Activated CD4-positive, alpha-beta memory T cell treated with anti-CD3 and anti-CD28 coated beads for 36 hours (primary cell): ENCODE measurements around the gene RNF213. TPM values are rescaled to one million over a fixed set of nuclear protein-coding genes. Genes with fewer than 3 reads are reported as not detected.

Experiments used
- CTCF ChIA-PET: fragments of 350-600 bp; sonication (Branson Sonifier 250); formaldehyde crosslinking; loops from one replicate; lab custom pipeline; 2021; ENCODE audit warnings: antibody characterized with exemption, inconsistent platforms; lab: Charles Lee
- POLR2A ChIA-PET: fragments of 350-600 bp; sonication (Branson Sonifier 250); formaldehyde crosslinking; loops from one replicate; lab custom pipeline; 2021; ENCODE audit warnings: antibody characterized with exemption; lab: Charles Lee
- DNase-seq: peaks from one replicate; pipeline ENCODE4 v3.0.0-alpha.2; 2020
- H3K27ac Mint-ChIP-seq: one replicate; pipeline ENCODE4 v1.8.0; 2021; ENCODE audit warnings: mixed read lengths
- H3K27me3 Mint-ChIP-seq: one replicate; pipeline ENCODE4 v1.8.0; 2021; ENCODE audit warnings: mixed read lengths
- H3K36me3 Mint-ChIP-seq: one replicate; pipeline ENCODE4 v1.8.0; 2021; ENCODE audit warnings: mixed read lengths
- H3K4me1 Mint-ChIP-seq: one replicate; pipeline ENCODE4 v1.8.0; 2021; ENCODE audit warnings: low read depth, mixed read lengths
- H3K4me3 Mint-ChIP-seq: one replicate; pipeline ENCODE4 v1.8.0; 2021; ENCODE audit warnings: mild to moderate bottlenecking, mixed read lengths
- H3K9me3 Mint-ChIP-seq: one replicate; pipeline ENCODE4 v1.8.0; 2021; ENCODE audit warnings: mixed read lengths
- intact Hi-C: fragments of 100-400 bp; cut with micrococcal nuclease; formaldehyde crosslinking; loops from one replicate; pipeline ENCODE4 v1.15.1; 2023
- total RNA-seq, 2 experiments: library from RNA; stranded (reverse); gene quantifications; one replicate each; pipeline ENCODE4 v1.2.3, GENCODE V29; 2021

The RNF213 gene
- total RNA-seq, 2 experiments from 2014 or later: 421 to 440 TPM

GRCh38 chr17:80424261-80424660, 163.6 kb downstream of the RNF213 start:
- Mint-ChIP-seq H3K27me3 (no peaks in the 10 kb centered on the region), H3K36me3 (no peaks in the 10 kb centered on the region), H3K4me1 (peaks cover 8% of the 10 kb centered on the region), H3K4me3 (no peak overlapping the region), H3K27ac (no peak overlapping the region), H3K9me3 (no peaks in the 10 kb centered on the region)
- ChIA-PET CTCF (interaction anchor here (2.2 kb wide), 1 partner anchor 151 kb away, joined by 11 read pairs; no protein-coding TSS in a partner anchor), POLR2A (no interaction called here)
- DNase-seq: no peak
- intact Hi-C loops: no loop called here

DNA sequence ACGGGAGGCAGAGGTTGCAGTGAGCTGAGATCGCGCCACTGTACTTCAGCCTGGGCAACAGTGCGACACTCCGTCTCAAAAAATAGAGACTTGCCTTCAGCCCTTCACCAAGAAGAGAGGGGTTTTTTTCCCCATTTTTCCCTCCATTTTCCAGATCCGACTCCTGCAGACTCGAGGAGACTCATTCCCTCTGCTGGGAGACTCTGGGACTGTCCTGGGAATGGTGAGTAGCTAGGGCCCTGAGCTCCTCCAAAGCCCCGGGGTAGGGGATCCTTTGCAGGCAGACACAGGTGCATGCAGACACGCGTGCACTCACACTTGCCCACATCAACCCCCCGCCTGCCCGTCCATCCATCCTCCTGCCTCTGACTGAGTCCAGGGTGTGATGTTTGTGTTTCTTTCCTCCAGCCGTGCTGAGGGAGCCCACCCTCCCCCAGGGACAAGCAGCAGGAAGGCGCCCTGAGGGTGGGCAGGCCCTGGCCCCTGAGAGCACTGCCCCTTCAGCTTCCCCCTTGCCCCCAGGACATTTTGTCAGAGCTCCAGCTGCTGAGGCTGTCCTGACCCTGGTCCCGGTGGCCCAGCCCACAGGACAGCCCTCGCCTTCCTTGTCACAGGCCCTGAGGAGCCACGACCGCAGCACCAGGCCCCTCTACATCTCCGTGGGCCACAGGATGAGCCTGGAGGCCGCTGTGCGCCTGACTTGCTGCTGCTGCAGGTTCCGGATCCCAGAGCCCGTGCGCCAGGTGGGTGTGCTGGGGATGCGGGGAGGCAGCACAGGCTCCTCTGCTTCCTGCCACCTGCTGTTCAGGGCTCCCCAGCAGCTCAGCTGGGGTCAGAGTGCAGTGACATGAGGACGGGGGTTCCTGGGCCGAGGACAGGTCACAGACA, 164.5 kb downstream of the RNF213 start:
- CTCF ChIA-PET: interaction anchor here (1.1 to 2.7 kb wide), 5 partner anchors 146 to 556 kb away, joined by 3 to 22 read pairs (median 11); no protein-coding TSS in a partner anchor
- H3K27me3 Mint-ChIP-seq: no peaks in the 10 kb centered on the region
- intact Hi-C loops: no loop called here
- no peaks in the 10 kb centered on the region for H3K36me3 Mint-ChIP-seq
- POLR2A ChIA-PET: no interaction called here
- no peaks in the 10 kb centered on the region for H3K9me3 Mint-ChIP-seq
- H3K4me1 Mint-ChIP-seq: peaks cover 8% of the 10 kb centered on the region
- DNase-seq: no peak
- no peak overlapping the region for H3K4me3 Mint-ChIP-seq
- H3K27ac Mint-ChIP-seq: no peak overlapping the region

- no peaks in the 10 kb centered on the region for H3K36me3 Mint-ChIP-seq
- no peak overlapping the region for H3K4me3 Mint-ChIP-seq
- no peak for DNase-seq
- POLR2A ChIA-PET: no interaction called here
- no peak overlapping the region for H3K27ac Mint-ChIP-seq
- intact Hi-C loops: loop anchor here (2.0 kb wide), 1 partner anchor 555 kb away; no protein-coding TSS in a partner anchor
- H3K9me3 Mint-ChIP-seq: no peaks in the 10 kb centered on the region
- H3K27me3 Mint-ChIP-seq: no peaks in the 10 kb centered on the region
- CTCF ChIA-PET: interaction anchor here (1.1 to 2.7 kb wide), 4 partner anchors 145 to 556 kb away, joined by 3 to 22 read pairs (median 8); no protein-coding TSS in a partner anchor
- peaks cover 8% of the 10 kb centered on the region for H3K4me1 Mint-ChIP-seq
Measured at GRCh38 chr17:80425835-80426426, 165.3 kb downstream of the RNF213 start.

GRCh38 chr17:80426671-80427326, 166.1 kb downstream of the RNF213 start:
- ChIA-PET POLR2A (no interaction called here), CTCF (interaction anchor here (0.6 to 2.9 kb wide), 39 partner anchors 10 to 1451 kb away, joined by 3 to 35 read pairs (median 4); partner anchors contain the start of gene RPTOR)
- peak; percentile 91 for DNase-seq
- H3K4me3 Mint-ChIP-seq: no peak overlapping the region
- no peaks in the 10 kb centered on the region for H3K9me3 Mint-ChIP-seq
- H3K27ac Mint-ChIP-seq: no peak overlapping the region
- no peaks in the 10 kb centered on the region for H3K36me3 Mint-ChIP-seq
- intact Hi-C loops: loop anchor here (1.0 to 2.0 kb wide), 3 partner anchors 149 to 554 kb away; no protein-coding TSS in a partner anchor
- no peaks in the 10 kb centered on the region for H3K27me3 Mint-ChIP-seq
- peaks cover 8% of the 10 kb centered on the region for H3K4me1 Mint-ChIP-seq

DNA sequence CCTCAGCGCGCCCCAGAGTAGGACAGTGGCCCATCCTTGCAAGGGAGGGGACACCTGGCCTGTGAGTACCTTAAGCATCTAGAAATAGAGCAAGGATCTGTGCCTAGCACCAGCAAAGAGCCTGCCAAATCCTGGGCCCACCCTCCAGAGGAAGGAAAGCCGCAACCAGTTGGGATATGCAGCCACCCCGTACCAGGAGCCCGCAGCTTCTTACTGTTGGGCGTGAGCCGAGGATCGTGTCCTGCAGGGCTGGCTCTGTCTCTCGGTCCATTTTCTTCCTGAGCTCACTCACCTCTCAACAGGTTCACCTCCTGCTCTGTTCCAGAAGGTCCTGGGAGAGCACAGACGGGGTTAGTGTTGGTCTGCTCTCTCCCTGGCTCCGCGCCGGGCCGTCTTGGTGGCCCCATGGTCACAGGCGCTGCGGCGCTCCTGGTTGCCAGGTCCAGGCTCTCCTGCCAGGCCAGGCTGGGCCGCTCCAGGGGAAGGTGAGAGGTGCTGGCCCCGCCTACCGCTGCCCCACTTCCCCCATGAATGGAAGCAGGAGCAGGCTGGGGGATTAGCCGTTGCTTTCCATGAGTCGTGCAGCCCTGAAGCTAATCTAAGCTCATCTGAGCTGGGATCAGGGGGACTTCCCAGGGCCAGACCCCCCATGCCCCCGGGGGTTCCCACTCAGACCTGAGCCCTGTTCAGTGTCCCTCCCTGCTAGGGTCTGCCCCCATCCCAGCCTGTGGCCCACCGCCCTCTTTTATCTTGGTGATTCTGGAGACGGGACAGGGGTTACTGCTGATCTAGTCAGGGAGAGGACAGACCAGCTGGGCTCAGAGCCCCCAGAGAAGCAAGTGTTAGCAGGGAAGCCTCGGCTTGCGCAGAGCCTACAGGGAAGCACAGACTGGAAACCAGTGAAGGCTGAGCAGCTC, 167.0 kb downstream of the RNF213 start:
- POLR2A ChIA-PET: no interaction called here
- CTCF ChIA-PET: interaction anchor here (0.6 to 2.9 kb wide), 41 partner anchors 9 to 1452 kb away, joined by 3 to 35 read pairs (median 4); partner anchors contain the start of gene RPTOR

DNA sequence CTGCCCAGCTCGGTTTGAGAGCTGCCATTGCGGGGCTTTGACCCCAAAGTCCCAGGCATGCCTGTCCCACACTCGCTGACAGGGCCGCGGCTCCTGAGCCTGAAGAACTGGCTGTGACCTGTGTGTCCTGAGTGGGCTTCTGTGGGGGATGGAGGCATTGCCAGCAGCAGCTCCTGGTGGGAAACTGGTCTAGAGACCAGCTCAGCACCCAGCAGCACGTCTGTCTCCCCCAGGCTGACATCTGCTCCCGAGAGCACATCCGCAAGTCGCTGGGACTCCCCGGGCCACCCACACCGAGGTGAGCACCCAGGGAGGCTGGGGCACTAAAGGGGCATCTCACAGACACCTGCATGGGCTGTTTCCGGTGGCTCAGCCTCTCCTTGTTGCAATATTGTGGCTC, 167.7 kb downstream of the RNF213 start:
- Mint-ChIP-seq H3K4me1 (peaks cover 8% of the 10 kb centered on the region), H3K27ac (no peak overlapping the region), H3K27me3 (no peaks in the 10 kb centered on the region), H3K9me3 (no peaks in the 10 kb centered on the region), H3K4me3 (no peak overlapping the region), H3K36me3 (no peaks in the 10 kb centered on the region)
- no peak for DNase-seq
- POLR2A ChIA-PET: no interaction called here
- intact Hi-C loops: no loop called here
- CTCF ChIA-PET: interaction anchor here (0.9 to 2.9 kb wide), 8 partner anchors 12 to 560 kb away, joined by 3 to 35 read pairs (median 8); partner anchors contain the start of gene RPTOR

More for the DNA sequence above, 167.0 kb downstream of the RNF213 start:
- no peak for DNase-seq
- Mint-ChIP-seq H3K9me3 (no peaks in the 10 kb centered on the region), H3K4me1 (peaks cover 8% of the 10 kb centered on the region), H3K36me3 (no peaks in the 10 kb centered on the region), H3K27me3 (no peaks in the 10 kb centered on the region), H3K4me3 (no peak overlapping the region), H3K27ac (no peak overlapping the region)
- intact Hi-C loops: loop anchor here (1.0 to 2.0 kb wide), 3 partner anchors 148 to 553 kb away; no protein-coding TSS in a partner anchor

DNA sequence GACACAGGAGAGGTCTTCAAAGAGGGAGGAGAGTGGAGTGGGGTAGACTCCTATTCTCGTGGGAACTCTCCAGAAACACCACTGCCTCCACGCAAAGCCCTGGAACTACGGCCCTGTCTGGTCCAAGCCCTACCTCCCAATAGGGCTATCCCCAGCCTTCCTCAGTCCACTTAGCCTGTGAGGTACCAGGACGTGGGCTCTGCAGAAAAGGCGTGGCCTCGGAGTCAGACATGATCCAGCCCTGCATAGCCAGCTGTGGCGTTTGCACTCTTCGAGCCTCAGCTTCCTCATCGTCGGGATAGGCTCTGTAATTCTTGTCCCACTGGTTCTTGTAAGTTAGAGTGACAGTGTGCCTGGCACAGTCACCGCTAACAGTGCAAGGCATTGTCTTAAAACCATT, 168.1 kb downstream of the RNF213 start:
- DNase-seq: no peak
- no peak overlapping the region for H3K4me3 Mint-ChIP-seq
- H3K4me1 Mint-ChIP-seq: peaks cover 8% of the 10 kb centered on the region
- no peaks in the 10 kb centered on the region for H3K27me3 Mint-ChIP-seq
- ChIA-PET POLR2A (no interaction called here), CTCF (interaction anchor here (1.4 to 2.9 kb wide), 4 partner anchors 13 to 542 kb away, joined by 5 to 35 read pairs (median 19); no protein-coding TSS in a partner anchor)
- no peak overlapping the region for H3K27ac Mint-ChIP-seq
- H3K9me3 Mint-ChIP-seq: no peaks in the 10 kb centered on the region
- no peaks in the 10 kb centered on the region for H3K36me3 Mint-ChIP-seq
- intact Hi-C loops: no loop called here

GRCh38 chr17:80429356-80430275, 169.0 kb downstream of the RNF213 start:
- CTCF ChIA-PET: interaction anchor here (1.4 to 2.9 kb wide), 2 partner anchors 470 to 541 kb away, joined by 5 to 35 read pairs; no protein-coding TSS in a partner anchor
- Mint-ChIP-seq H3K36me3 (no peaks in the 10 kb centered on the region), H3K9me3 (no peaks in the 10 kb centered on the region), H3K27me3 (no peaks in the 10 kb centered on the region), H3K4me1 (peaks cover 8% of the 10 kb centered on the region), H3K4me3 (no peak overlapping the region), H3K27ac (no peak overlapping the region)
- POLR2A ChIA-PET: no interaction called here
- DNase-seq: no peak
- intact Hi-C loops: no loop called here

GRCh38 chr17:80430446-80431245, 170.0 kb downstream of the RNF213 start:
- ChIA-PET POLR2A (no interaction called here), CTCF (no interaction called here)
- Mint-ChIP-seq H3K27ac (no peak overlapping the region), H3K4me3 (no peak overlapping the region), H3K27me3 (no peaks in the 10 kb centered on the region), H3K9me3 (no peaks in the 10 kb centered on the region), H3K36me3 (no peaks in the 10 kb centered on the region), H3K4me1 (peaks cover 8% of the 10 kb centered on the region)
- DNase-seq: no peak
- intact Hi-C loops: no loop called here
